H7 (cell line): ENCODE measurements around the gene CTNNA1. TPM values are rescaled to one million over a fixed set of nuclear protein-coding genes. Genes with fewer than 3 reads are reported as not detected.
"Not testable (repeated sequence)": the region's sequence is repeated elsewhere in the genome, so short reads cannot be mapped to it uniquely, and the experiment has no call there.

Source experiments
- DNase-seq: peaks from one replicate; pipeline ENCODE4 v3.0.0; 2012
- H3K27me3 ChIP-seq: 2 replicates; pipeline ENCODE4 v1.6.0; 2011; ENCODE audit warnings: mild to moderate bottlenecking, low read length; ENCODE audit not compliant: control insufficient read depth, insufficient read depth
- H3K36me3 ChIP-seq: replicated peaks from 2 replicates; pipeline ENCODE4 v1.5.1; 2011; ENCODE audit warnings: low read length; ENCODE audit not compliant: control insufficient read depth, insufficient read depth
- H3K4me3 ChIP-seq: 2 replicates; pipeline ENCODE4 v1.5.1; 2011; ENCODE audit warnings: low read depth, mild to moderate bottlenecking, control low read depth, low read length, moderate library complexity; ENCODE audit not compliant: insufficient read depth
- total RNA-seq: library from RNA; depleted of rRNA; stranded (reverse); fragments of >200 nt; shearing (Covaris generic); gene quantifications from 2 replicates; pipeline ENCODE4 v1.2.3, GENCODE V29; 2014

CTNNA1 gene
- total RNA-seq, 1 experiment from 2014 or later, result 352 TPM

- Histone ChIP-seq H3K36me3 (peaks cover 3% of the 10 kb centered on the region), H3K4me3 (no peak overlapping the region), H3K27me3 (no peaks in the 10 kb centered on the region)
- no peak for DNase-seq
Observed at GRCh38 chr5:138829341-138829740, 76.1 kb downstream of the CTNNA1 start.

GRCh38 chr5:138831703-138832102 lies 78.5 kb downstream of the CTNNA1 start:
- H3K4me3 ChIP-seq, result no peak overlapping the region
- no peak for DNase-seq
- H3K27me3 ChIP-seq, result no peaks in the 10 kb centered on the region
- H3K36me3 ChIP-seq, result peaks cover 3% of the 10 kb centered on the region

GRCh38 chr5:138832218-138832617 lies 79.0 kb downstream of the CTNNA1 start:
- Histone ChIP-seq H3K4me3 (no peak overlapping the region), H3K27me3 (no peaks in the 10 kb centered on the region), H3K36me3 (peaks cover 3% of the 10 kb centered on the region)
- DNase-seq, result no peak

- Histone ChIP-seq H3K4me3 (no peak overlapping the region), H3K36me3 (no peaks in the 10 kb centered on the region; the same call in none of the 2 replicates), H3K27me3 (no peaks in the 10 kb centered on the region)
- no peak for DNase-seq
Observed at GRCh38 chr5:138833080-138833479, 79.9 kb downstream of the CTNNA1 start.

GRCh38 chr5:138833726-138834480 lies 80.7 kb downstream of the CTNNA1 start:
- H3K36me3 ChIP-seq, result no peaks in the 10 kb centered on the region; the same call in none of the 2 replicates
- H3K4me3 ChIP-seq, result no peak overlapping the region
- H3K27me3 ChIP-seq, result no peaks in the 10 kb centered on the region
- DNase-seq, result no peak

- DNase-seq, H3K27me3 ChIP-seq, H3K36me3 ChIP-seq, H3K4me3 ChIP-seq: not testable (repeated sequence)
Observed at GRCh38 chr5:138834853-138835252, 81.6 kb downstream of the CTNNA1 start.

DNA sequence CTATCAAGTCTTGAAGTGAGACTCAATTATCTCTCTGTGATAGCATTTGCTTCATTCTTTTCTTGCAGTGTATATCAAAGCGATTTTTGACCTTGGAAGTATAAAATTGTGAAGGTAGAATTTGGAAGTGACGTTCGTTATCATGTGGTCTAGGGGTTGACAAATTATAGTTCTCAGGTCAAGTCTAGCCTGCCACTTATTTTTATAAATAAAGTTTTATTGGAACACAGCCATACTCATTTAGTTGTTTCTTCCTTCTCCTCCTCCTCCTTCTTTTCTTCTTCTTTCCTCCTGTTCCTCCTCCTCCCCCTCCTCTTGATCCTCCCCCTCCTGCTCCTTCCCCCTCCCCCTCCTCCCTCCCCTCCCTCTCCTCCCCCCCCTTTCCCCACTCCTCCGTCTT lies 83.9 kb downstream of the CTNNA1 start:
- H3K36me3 ChIP-seq, result no peaks in the 10 kb centered on the region; the same call in none of the 2 replicates
- no peak overlapping the region for H3K4me3 ChIP-seq
- H3K27me3 ChIP-seq, result no peaks in the 10 kb centered on the region
- no peak for DNase-seq

DNA sequence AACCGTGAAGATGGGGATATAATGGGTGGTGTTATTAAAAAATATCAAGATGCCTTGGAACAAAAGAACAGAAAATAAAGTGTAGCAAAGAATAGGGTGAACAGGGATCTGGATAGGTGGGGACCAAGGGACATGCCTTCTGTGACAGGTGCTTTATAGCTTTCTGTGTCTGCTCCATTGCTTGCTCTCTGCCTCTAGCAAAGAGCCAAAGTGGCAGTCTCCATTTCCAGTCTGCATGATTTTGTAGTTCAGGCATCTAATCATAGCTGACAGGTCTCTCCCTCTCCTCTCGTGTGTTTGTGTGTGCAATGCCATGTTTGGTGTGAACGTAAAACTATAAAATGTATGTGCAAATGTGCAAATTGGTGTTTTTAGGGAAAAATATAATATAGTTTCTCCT lies 86.9 kb downstream of the CTNNA1 start:
- DNase-seq, result no peak
- H3K4me3 ChIP-seq, result no peak overlapping the region
- H3K27me3 ChIP-seq, result no peaks in the 10 kb centered on the region
- no peaks in the 10 kb centered on the region; the same call in none of the 2 replicates for H3K36me3 ChIP-seq

DNA sequence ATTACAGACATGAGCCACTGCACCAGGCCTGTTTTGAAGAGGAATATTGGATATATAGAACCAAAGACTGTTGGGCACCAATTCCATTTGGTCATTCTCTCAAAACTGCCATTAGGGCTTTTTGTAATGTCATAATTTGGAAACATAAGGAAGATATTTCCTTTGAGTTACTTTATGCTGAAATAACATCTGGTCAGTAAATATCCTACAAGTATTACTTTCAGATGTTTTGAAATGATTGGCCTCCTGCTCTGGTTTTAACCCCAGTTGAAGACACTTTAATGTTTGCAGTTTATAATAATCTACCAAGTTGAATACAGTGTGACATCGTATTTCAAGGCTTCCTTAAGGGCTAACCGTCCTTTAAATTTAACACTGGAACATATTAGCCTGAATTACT lies 88.3 kb downstream of the CTNNA1 start:
- Histone ChIP-seq H3K36me3 (no peaks in the 10 kb centered on the region; the same call in 1 of the 2 replicates), H3K4me3 (no peak overlapping the region), H3K27me3 (no peaks in the 10 kb centered on the region)
- no peak for DNase-seq

DNA sequence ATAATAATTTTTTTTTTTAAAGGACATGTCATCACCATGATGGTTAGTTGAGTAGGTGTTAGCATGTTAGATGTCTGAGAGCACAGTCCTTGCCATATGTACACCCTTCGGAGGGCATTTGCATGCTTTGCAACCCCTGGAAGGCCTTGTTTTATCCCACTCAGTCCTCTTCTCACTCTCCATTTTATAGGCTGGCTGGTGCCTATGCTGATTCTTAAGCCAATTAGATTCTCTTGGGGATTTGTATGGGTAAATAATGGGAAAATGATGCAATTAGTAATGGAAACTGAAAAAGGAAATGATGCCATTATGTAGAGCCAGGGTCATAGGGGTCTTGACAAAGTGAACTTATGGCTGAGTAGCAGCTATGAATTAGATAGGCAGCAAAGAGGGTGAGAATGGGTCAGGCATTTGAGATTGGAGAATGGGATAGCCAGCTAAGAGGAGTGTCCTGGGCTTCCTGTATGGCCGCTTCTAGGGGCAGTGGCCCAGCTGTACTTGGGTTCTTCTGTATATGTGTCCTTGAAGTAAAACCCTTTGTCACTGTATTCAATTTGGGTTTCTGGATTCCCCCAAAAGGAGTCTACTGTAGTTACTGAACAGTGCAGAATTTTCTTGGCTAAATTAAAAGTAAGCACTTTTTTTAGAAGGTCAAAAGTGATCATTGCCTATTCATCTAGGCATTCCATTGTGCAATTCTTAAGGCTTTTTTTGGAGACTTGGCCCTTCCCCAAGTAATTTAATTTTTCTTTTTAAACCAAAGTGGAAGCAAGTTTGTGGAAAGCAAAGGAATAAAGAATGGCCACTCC lies 90.3 kb downstream of the CTNNA1 start:
- no peaks in the 10 kb centered on the region for H3K27me3 ChIP-seq
- DNase-seq, result no peak
- H3K36me3 ChIP-seq, result no peaks in the 10 kb centered on the region; the same call in 1 of the 2 replicates
- no peak overlapping the region for H3K4me3 ChIP-seq

- no peaks in the 10 kb centered on the region for H3K27me3 ChIP-seq
- DNase-seq, result no peak
- H3K4me3 ChIP-seq, result no peak overlapping the region
- no peaks in the 10 kb centered on the region; the same call in 1 of the 2 replicates for H3K36me3 ChIP-seq
Observed at GRCh38 chr5:138844125-138844461, 90.9 kb downstream of the CTNNA1 start.

DNA sequence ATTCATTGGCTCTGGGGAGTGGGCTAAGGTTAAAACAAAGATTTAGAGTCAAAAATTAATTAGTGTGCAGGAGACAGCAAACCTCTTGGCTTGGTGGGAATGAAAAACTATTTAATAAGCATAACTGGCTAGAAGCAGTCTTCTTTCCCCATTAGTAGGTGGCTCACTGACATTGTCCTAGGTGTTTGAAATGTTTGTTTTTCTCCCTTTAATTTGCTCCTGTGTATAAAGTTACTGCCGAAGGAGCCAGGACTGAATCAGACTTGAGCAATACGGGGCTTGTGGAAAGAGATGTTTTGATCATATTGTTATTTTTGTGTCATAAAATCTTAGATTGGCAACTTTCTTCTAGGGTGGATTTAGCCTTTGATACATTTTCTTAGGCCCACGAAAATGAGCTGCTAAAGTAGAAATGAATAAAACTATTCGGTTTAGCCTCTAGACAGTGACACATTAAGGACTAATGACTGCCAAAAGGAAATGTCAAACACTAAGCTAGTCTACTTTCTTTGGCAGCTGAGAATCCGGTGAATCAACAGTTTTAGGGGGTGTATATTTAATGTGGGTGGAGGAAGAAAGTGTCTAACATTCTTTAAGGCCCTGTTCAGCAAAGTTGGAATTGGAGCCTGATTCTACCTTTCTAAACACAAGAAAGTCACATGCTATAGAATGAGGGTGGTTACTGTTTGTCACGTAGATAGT lies 91.7 kb downstream of the CTNNA1 start:
- Histone ChIP-seq H3K36me3 (no peaks in the 10 kb centered on the region; the same call in 1 of the 2 replicates), H3K4me3 (no peak overlapping the region)
- DNase-seq, result no peak

DNA sequence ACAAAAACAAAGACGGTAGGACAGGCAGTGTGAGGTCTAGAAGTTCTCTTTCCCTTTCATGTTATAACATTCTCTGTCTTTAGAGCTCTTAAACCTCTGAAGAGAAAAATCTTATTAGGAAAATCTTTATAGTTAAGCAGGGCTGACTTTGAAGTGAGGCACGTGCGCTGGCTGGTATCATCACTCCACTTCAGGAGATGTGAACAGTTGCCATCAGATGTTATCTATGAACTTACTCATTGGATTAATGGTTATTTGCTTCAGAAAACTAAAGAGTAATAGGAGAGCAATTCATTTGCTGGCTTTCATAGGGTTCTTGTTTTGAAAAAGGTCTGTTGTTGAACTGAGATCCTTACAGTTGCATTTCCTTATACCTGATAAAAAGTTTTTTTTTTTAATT lies 96.2 kb downstream of the CTNNA1 start:
- no peak for DNase-seq
- Histone ChIP-seq H3K4me3 (no peak overlapping the region), H3K36me3 (no peaks in the 10 kb centered on the region), H3K27me3 (no peaks in the 10 kb centered on the region)

More for the DNA sequence above, 91.7 kb downstream of the CTNNA1 start:
- no peaks in the 10 kb centered on the region for H3K27me3 ChIP-seq

DNA sequence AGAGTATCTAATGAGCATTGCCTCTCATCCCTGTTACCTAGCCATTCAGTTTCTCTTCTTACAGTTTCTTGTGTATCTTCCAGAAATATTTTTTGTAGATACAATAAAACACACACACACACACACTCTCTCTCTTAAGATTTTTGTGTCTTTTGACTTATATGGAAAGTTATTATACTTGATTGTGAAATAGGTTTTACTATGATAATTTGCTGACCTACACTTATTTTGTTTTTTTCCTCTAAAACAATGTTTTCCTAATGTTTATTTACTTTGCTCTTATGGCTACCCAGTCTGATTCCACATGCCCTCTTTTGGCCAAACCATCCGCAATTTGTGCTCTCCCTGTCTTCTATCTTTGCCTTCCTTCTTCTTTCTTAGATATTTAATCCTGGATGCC lies 96.7 kb downstream of the CTNNA1 start:
- H3K27me3 ChIP-seq, result no peaks in the 10 kb centered on the region
- no peak for DNase-seq

More for the DNA sequence above, 96.7 kb downstream of the CTNNA1 start:
- Histone ChIP-seq H3K36me3 (no peaks in the 10 kb centered on the region), H3K4me3 (no peak overlapping the region)
